Muscle layer of colon (tissue), 2 donors: ENCODE measurements around the gene TJP1.

Experiments used
- H3K27ac ChIP-seq: one replicate; pipeline ENCODE4 v1.7.0; 2013; ENCODE audit warnings: low read depth, mild to moderate bottlenecking, low read length, moderate library complexity
- H3K27me3 ChIP-seq, 2 donors: one replicate each; pipeline ENCODE4 v1.7.0; 2013; ENCODE audit warnings: low read length in 2 of 2, mild to moderate bottlenecking in 2 of 2; ENCODE audit not compliant: insufficient read depth in 2 of 2, control insufficient read depth in 1 of 2
- H3K36me3 ChIP-seq: one replicate; pipeline ENCODE4 v1.7.0; 2013; ENCODE audit warnings: mild to moderate bottlenecking, low read length; ENCODE audit not compliant: insufficient read depth
- H3K4me1 ChIP-seq: one replicate; pipeline ENCODE4 v1.7.0; 2013; ENCODE audit warnings: mild to moderate bottlenecking, low read length; ENCODE audit not compliant: insufficient read depth
- H3K4me3 ChIP-seq, 2 donors: one replicate each; pipeline ENCODE4 v1.7.0; 2013; ENCODE audit warnings: low read length in 2 of 2, low read depth in 1 of 2, mild to moderate bottlenecking in 1 of 2, moderate library complexity in 1 of 2
- H3K9ac ChIP-seq: one replicate; pipeline ENCODE4 v1.7.0; 2013; ENCODE audit warnings: low read length
- H3K9me3 ChIP-seq: one replicate; pipeline ENCODE4 v1.7.0; 2013; ENCODE audit warnings: mild to moderate bottlenecking, low read length
- donor health status: abdominal sarcoma.
- donor health status: Adenocarcinoma of cecum.

Gene TJP1

DNA sequence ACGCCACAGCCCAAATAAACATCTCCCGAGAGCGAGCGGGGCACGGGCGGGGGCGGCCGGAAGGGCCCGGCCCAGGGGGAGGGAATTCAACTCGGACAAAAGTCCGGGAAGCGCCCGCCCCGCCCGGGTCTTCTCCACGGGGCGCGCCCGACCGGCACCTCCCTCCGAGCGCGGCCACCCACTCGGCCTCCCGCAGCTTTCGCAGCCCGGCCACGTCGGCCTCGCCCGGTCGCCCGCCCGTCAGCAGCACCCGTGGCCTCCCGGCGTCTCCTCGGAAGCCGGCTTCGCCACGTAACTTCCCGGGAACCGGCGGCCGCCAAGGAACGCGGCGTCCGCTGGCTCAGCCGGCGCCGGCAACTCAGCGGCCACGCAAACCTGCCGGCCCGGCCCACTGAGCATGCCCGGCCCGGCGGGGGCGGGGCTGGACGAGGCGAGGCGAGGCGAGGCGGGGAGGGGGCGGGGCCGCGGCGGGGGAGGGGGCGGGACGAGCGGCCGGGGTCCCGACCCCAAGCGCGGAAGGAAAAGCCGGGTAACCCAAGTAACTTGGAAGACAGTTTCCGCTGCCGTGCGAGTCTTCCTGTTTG lies at the start of gene TJP1:
TSS of gene TJP1 (minus strand) at position 369 of the 584 bp plus-strand sequence. CDS start 440 bp downstream, outside the sequence.
- Histone ChIP-seq H3K36me3 (no peaks in the 10 kb centered on the region), H3K27ac (peak within 1 kb of the TSS; percentile 88), H3K9ac (peak within 1 kb of the TSS; percentile 28), H3K4me1 (no peaks in the 10 kb centered on the region), H3K4me3 (peak within 1 kb of the TSS; percentile 70 to 89), H3K27me3 (no peaks in the 10 kb centered on the region), H3K9me3 (no peaks in the 10 kb centered on the region)

DNA sequence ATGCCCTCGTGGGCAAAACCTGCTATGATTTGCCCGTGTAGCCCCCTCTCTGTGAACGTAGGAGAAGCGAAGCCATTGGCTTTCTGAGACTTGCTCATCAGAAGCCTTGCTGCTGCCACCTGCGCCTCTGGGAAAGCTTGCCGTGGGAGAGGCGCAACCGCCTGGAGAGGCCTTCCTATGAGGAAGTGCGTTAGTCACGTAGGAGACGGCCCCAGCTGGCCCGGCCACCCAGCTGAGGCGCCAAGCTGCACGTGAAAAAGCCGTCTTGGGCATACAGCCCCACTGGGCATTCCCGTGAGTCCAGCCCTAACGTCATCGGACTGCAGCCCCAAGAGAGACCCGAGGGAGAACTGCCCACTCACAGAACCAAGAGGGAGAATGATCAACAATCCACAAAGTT lies 49.1 kb upstream of the TJP1 start:
- Histone ChIP-seq H3K27ac (no peak overlapping the region), H3K36me3 (no peaks in the 10 kb centered on the region), H3K9me3 (no peaks in the 10 kb centered on the region), H3K27me3 (no peaks in the 10 kb centered on the region), H3K4me3 (no peak overlapping the region), H3K9ac (no peak overlapping the region), H3K4me1 (peaks cover 35% of the 10 kb centered on the region)

DNA sequence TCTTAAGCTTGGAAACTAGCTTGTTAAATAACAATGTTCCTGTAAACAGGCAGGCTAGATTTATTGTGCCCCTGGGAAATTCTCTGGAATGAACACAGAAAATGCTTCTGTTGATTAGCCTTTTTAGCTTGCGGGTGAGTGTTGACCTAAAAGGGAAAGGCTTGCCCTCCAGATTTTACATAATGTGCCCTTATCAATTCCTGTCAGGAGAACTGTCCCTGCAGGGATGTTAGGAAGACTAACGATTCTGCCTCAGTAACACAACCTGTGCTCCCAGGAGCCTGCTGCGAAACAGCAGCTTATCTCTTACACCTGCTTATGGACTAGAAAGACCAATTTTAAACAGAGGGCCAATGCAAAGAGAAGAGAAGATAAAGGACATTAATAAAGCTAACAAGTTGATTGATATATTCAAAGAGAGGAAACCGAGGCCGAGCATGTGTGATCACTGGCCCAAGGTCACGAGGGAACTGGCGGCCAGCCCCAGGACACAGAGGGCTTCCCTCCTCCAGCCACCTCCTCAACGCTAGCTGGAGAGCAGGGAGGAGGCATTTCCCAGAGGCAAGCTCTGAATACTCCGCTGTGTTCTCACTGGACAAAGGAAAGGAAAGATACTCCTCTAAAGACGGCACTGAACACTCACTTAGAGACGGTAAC lies 48.4 kb upstream of the TJP1 start:
- no peaks in the 10 kb centered on the region for H3K9me3 ChIP-seq
- no peaks in the 10 kb centered on the region for H3K36me3 ChIP-seq
- no peak overlapping the region for H3K9ac ChIP-seq
- H3K27me3 ChIP-seq = no peaks in the 10 kb centered on the region
- H3K4me3 ChIP-seq = no peak overlapping the region
- peaks cover 35% of the 10 kb centered on the region for H3K4me1 ChIP-seq
- no peak overlapping the region for H3K27ac ChIP-seq

DNA sequence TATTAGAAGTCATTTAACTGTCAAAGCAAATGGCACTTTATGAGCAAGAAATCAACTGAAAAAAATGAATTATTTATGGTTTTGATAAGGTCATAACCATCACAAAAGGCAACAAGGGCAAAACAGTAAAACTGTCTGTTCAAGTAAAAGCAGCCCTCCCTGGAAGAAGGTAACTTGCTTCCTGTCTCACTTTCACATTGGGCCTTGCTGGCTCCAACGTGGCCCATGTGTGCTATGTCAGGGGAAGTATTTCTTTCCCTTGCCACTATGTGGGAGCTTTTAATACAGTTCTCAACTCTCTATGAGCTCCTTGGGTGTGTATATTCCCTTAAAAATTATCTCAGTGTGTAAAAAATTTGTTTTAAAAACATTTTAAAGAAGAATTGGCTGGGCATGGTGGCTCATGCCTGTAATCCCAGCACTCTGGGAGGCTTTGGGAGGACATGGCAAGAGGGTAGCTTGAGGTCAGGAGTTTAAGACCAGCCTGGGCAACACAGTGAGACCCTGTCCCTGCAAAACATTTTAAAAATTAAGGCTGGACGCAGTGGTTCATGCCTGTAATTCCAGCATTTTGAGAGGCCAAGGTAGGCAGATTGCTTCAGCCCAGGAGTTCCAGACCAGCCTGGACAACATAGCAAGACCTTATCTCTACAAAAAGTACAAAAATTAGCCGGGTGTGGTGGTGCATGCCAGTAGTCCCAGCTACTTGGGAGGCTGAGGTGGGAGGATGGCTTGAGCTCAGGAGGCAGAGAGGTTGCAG lies 45.2 kb upstream of the TJP1 start:
- Histone ChIP-seq H3K36me3 (no peaks in the 10 kb centered on the region), H3K9me3 (no peaks in the 10 kb centered on the region), H3K9ac (no peak overlapping the region), H3K4me3 (no peak overlapping the region), H3K4me1 (peaks cover 28% of the 10 kb centered on the region), H3K27me3 (no peaks in the 10 kb centered on the region), H3K27ac (no peak overlapping the region)

DNA sequence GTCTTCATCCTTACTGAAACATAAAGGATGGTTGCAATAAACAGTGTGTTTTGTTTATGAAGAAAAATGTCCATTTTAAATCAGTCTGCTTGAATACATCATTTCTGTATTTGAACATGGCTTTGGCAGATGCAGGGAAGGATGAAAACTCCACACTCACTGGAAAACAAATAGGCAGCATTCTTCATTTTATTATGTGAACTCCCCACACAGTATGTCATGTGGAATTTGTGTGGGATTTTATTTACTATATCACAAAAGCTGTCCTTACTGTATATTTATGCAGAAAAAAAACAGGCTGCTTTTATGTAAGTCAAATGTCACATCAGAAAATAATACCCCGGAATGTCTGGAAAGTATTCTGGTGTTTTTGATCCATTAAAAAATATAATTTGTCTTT lies 44.1 kb upstream of the TJP1 start:
- Histone ChIP-seq H3K27me3 (no peaks in the 10 kb centered on the region), H3K27ac (no peak overlapping the region), H3K4me1 (peaks cover 18% of the 10 kb centered on the region), H3K9ac (no peak overlapping the region), H3K4me3 (no peak overlapping the region), H3K36me3 (no peaks in the 10 kb centered on the region), H3K9me3 (no peaks in the 10 kb centered on the region)

DNA sequence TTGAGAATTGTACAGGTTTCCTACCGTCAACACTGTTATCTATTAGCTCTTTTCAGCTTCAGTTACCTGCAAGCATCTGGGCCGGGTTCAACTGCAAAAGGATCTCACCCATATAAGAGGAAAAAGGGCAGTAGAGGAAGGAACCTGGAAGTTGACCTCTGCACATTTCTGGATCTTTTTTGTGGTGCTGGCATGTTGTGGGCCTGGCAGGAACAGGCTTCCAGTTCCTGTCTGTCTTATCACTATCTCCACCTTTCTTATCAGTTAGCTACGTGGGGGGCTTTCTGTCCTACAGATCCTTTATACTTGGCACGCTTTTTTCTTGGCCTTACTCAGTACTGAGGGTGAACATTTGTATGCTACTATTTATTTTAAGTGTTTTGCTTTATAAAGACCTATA lies 42.2 kb upstream of the TJP1 start:
- H3K27ac ChIP-seq = no peak overlapping the region
- H3K4me3 ChIP-seq = no peak overlapping the region
- peaks cover 4% of the 10 kb centered on the region for H3K4me1 ChIP-seq
- H3K36me3 ChIP-seq = no peaks in the 10 kb centered on the region
- no peak overlapping the region for H3K9ac ChIP-seq
- H3K9me3 ChIP-seq = no peaks in the 10 kb centered on the region
- H3K27me3 ChIP-seq = no peaks in the 10 kb centered on the region

DNA sequence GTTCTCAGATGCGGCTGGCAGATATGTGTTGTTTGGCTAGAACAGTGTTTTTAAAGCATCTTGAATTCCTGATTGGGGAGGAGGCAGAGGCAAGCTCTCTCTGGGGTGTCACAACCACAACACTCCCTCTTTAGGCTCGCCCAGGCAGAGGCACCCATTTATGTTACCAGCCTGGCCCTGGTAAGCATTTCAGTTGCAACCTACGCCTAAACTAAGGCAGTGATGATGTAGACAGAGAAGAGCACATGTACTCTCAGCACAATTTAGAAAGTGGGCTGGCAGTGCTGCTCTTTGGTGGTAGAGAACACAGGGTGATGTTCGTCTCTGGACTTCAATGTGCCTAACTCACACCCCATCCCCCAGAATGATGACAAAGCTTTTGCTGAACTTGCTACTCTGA lies 41.2 kb upstream of the TJP1 start:
- Histone ChIP-seq H3K4me1 (peaks cover 4% of the 10 kb centered on the region), H3K9ac (no peak overlapping the region), H3K4me3 (no peak overlapping the region), H3K36me3 (no peaks in the 10 kb centered on the region), H3K27ac (no peak overlapping the region), H3K9me3 (no peaks in the 10 kb centered on the region), H3K27me3 (no peaks in the 10 kb centered on the region)

DNA sequence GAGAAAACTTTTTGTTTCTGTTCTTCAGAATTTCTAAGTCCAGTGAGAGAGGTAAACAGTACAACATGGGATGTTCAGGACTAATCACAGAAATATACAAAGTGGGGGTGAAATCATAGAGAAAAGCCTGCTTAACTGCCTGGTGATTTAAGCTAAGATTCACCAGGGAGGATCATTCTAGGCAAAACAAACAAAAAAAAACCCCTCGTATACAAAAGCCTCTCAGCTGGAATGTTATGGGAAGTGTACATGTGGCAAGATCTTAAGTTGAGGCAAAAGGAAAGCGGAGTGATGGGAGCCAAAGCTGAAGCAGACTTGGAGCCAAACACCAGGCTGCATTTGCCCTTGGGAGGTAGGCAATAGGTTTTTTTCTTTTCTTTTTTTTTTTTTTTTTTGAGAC lies 40.0 kb upstream of the TJP1 start:
- Histone ChIP-seq H3K9ac (no peak overlapping the region), H3K4me3 (no peak overlapping the region), H3K4me1 (peaks cover under 1% of the 10 kb centered on the region), H3K36me3 (no peaks in the 10 kb centered on the region), H3K27ac (no peak overlapping the region), H3K9me3 (no peaks in the 10 kb centered on the region), H3K27me3 (no peaks in the 10 kb centered on the region)

DNA sequence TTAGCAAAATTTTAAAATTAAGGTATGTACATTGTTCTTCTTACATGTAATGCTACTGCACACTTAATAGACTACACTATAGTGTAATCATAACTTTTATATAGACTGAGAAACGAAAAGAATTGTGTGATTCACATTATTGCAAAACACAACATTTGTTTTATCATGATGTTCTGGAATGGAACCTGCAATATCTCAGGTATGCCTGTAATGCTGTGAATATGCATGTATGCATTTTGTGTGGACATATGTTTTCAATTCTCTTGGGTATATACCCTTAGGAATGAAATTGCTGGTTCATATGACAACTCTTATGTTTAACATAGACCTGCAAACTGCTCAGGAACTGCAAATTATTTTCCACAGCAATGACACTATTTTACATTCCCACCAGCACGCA lies 38.6 kb upstream of the TJP1 start:
- Histone ChIP-seq H3K27me3 (no peaks in the 10 kb centered on the region), H3K4me3 (no peak overlapping the region), H3K4me1 (no peaks in the 10 kb centered on the region), H3K36me3 (no peaks in the 10 kb centered on the region), H3K27ac (no peak overlapping the region), H3K9me3 (no peaks in the 10 kb centered on the region), H3K9ac (no peak overlapping the region)

DNA sequence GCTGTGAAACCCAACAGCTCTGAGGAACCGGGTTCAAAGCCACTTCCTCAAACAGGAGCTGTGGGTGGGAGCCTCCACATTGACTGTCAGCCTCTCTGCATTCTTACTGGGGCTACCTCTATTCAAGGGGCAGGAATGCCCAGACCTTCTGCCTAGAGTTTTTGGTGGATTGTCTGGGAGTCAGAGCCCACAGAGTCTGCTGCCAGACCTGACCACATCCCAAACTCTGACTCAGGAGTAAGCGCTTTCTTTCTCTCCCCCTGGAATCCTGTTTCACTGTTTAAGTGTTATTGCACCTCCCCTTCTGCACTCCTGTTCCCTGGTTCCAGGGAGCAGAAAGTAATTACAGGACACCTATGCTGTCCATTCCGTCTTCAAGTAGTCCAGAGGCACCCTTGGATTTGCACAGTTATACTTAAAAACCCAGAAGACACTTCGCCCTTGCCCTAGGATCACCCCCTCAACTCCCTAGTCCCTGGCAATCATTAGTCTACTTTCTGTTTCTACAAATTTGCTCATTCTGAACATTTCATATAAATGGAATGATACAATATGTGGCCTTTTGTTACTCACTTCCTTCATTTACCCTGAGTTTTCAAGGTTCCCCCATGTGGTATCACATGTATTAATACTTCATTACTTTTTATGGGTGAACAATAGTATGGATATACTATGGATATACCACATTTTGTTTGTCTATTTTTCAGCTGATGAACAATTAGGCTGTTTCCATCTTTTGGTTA lies 37.9 kb upstream of the TJP1 start:
- H3K36me3 ChIP-seq = no peaks in the 10 kb centered on the region
- H3K27ac ChIP-seq = no peak overlapping the region

DNA sequence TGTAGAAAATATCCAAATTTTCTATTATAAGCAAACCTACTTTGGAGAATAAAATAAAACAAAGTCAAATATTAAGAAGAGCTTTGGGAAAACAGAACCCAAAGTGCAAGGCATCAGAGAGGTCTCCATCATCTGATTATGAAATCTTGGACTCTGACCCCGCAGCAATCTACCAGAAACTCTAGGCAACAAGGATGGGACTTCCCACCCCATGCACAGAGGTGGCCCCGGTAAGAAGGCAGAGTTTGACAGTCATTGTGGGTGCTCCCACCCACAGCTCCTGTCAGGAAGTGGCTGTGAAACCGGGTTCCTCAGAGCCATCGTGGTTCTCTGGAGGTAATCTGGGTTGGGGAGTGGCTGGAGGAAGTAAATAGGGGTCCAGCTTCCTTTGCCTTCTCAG lies 37.0 kb upstream of the TJP1 start:
- no peak overlapping the region for H3K27ac ChIP-seq
- no peaks in the 10 kb centered on the region for H3K9me3 ChIP-seq
- no peak overlapping the region for H3K9ac ChIP-seq
- H3K4me1 ChIP-seq = no peaks in the 10 kb centered on the region
- H3K36me3 ChIP-seq = no peaks in the 10 kb centered on the region
- H3K4me3 ChIP-seq = no peak overlapping the region
- H3K27me3 ChIP-seq = no peaks in the 10 kb centered on the region

More for the DNA sequence above, 37.9 kb upstream of the TJP1 start:
- Histone ChIP-seq H3K9ac (no peak overlapping the region), H3K9me3 (no peaks in the 10 kb centered on the region), H3K4me3 (no peak overlapping the region), H3K4me1 (no peaks in the 10 kb centered on the region), H3K27me3 (no peaks in the 10 kb centered on the region)
